HG03175 (cell line): ENCODE results near the gene MRTFB.

Source experiments
- ATAC-seq: cut with Tn5 transposase; IDR thresholded peaks from one replicate; pipeline ENCODE4 v1.9.1; 2021; ENCODE audit warnings: mild to moderate bottlenecking, moderate library complexity; ENCODE audit not compliant: unreplicated experiment

Gene MRTFB

GRCh38 chr16:14131774-14132695, 60.9 kb downstream of the MRTFB start:
- ATAC-seq = no peak

- ATAC-seq = peak; percentile 80
Measured at GRCh38 chr16:14132696-14133048, 61.6 kb downstream of the MRTFB start.

- ATAC-seq = no peak
Measured at GRCh38 chr16:14133907-14134306, 62.8 kb downstream of the MRTFB start.

- ATAC-seq = no peak
Measured at GRCh38 chr16:14135704-14136103, 64.6 kb downstream of the MRTFB start.

GRCh38 chr16:14139872-14140271, 68.8 kb downstream of the MRTFB start:
- ATAC-seq = no peak

GRCh38 chr16:14140923-14141322, 69.8 kb downstream of the MRTFB start:
- no peak for ATAC-seq

- ATAC-seq = no peak
Measured at GRCh38 chr16:14146445-14146844, 75.3 kb downstream of the MRTFB start.

GRCh38 chr16:14148016-14148415, 76.9 kb downstream of the MRTFB start:
- no peak for ATAC-seq

GRCh38 chr16:14148569-14148968, 77.5 kb downstream of the MRTFB start:
- ATAC-seq = no peak

- no peak for ATAC-seq
Measured at GRCh38 chr16:14150796-14151195, 79.7 kb downstream of the MRTFB start.

- no peak for ATAC-seq
Measured at GRCh38 chr16:14151256-14152030, 80.3 kb downstream of the MRTFB start.

- no peak for ATAC-seq
Measured at GRCh38 chr16:14155572-14156190, 84.6 kb downstream of the MRTFB start.

GRCh38 chr16:14164916-14165662, 94.0 kb downstream of the MRTFB start:
- ATAC-seq = no peak

- no peak for ATAC-seq
Measured at GRCh38 chr16:14168146-14168545, 97.0 kb downstream of the MRTFB start.

GRCh38 chr16:14172200-14172809, 101.2 kb downstream of the MRTFB start:
- ATAC-seq = no peak

GRCh38 chr16:14175086-14175485, 104.0 kb downstream of the MRTFB start:
- ATAC-seq = no peak

GRCh38 chr16:14177704-14178103, 106.6 kb downstream of the MRTFB start:
- no peak for ATAC-seq

GRCh38 chr16:14179116-14179515, 108.0 kb downstream of the MRTFB start:
- ATAC-seq = no peak

GRCh38 chr16:14180481-14180944, 109.4 kb downstream of the MRTFB start:
- ATAC-seq = no peak

- no peak for ATAC-seq
Measured at GRCh38 chr16:14181371-14182050, 110.4 kb downstream of the MRTFB start.
